ENCODE data around the gene FHL3.
"Not testable (repeated sequence)": the region's sequence is repeated elsewhere in the genome, so short reads cannot be mapped to it uniquely, and the experiment has no call there.

The FHL3 gene

DNA sequence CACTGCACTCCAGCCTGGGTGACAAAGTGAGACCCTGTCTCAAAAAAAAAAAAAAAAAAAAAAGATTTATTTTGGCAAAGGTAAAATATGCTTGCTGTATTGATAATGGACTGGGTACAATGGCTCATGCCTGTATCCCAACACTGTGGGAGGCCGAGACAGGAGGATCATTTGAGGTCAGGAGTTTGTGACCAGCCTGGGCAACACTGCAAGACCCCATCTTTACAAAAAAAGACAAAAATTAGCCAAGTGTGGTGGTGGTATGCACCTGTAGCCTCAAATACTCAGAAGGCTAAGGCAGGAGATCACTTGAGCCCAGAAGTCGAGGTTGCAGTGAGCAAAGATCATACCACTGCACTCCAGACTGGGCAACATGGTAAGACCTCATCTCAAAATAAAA, 21.8 kb downstream of the FHL3 start:
- no peak for DNase-seq

DNA sequence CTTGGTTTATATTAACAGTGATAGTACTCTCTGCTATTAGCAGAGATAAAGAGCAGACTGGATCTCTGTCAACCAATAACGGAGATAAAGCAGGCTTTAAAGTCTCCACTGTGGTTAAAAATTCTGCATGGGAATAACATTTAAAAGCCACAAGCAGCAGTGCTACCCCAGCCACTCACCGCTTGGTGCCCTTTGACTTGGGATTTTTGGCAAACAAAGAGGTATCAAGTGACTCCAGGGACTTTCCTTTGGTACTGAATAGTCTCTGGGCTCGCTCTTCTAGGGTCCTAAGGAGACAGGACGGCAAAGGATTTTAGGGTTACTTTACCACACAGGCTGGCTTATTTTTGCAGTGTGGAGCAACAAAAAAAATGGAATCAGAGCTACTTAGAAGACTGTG, 26.8 kb downstream of the FHL3 start:
- no peak for DNase-seq

- DNase-seq = not testable (repeated sequence)
Measured at GRCh38 chr1:37975083-37975482, 30.2 kb downstream of the FHL3 start.

GRCh38 chr1:37974567-37974966, 30.7 kb downstream of the FHL3 start:
- DNase-seq = no peak

DNA sequence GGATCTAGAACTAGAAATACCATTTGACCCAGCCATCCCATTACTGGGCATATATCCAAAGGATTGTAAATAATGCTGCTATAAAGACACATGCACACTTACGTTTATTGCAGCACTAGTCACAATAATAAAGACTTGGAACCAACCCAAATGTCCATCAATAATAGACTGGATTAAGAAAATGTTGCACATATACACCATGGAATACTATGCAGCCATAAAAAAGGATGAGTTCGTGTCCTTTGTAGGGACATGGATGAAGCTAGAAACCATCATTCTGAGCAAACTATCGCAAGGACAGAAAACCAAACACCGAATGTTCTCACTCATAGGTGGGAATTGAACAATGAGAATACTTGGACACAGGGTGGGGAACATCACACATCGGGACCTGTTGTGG, 31.6 kb downstream of the FHL3 start:
- DNase-seq = not testable (repeated sequence)

DNA sequence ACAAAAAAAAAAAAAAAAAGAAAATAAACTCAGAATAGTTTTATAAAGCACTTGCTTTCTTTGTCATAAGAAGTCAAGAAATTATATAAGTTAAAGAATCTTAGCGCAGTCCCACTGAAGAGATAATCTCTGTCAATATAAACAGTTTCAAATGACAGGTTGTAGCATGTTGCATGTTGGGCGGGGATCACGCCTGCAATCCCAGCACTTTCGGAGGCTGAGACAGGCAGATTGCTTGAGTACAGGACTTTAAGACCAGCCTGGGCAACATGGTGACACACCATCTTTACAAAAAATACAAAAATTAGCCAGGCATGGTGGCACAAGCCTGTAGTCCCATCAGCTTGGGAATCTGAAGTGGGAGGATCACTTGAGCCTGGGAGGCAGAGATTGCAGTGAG, 40.0 kb downstream of the FHL3 start:
- no peak for DNase-seq

- DNase-seq = not testable (repeated sequence)
Measured at GRCh38 chr1:37964106-37964505, 41.2 kb downstream of the FHL3 start.

- DNase-seq = no peak
Measured at GRCh38 chr1:37958690-37959089, 46.6 kb downstream of the FHL3 start.

DNA sequence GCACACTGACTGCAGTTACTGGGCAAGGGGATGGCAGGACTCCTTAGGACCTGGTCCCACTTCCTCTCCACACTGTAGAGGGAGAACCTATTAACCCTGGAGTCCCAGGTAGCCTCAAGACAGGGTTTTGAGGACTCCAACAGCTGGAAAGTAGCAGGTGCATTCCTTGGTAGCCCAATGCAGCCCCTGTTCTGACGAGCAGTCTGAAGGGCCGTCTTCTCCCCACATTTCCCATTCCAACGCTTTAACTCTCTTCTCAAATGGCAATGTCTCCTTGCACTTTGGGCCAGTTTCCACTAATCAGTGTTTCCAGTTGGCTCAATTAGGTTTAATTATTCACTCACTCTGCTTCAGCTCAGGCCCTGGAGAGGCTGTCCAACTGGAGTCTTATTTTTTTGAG, 49.6 kb downstream of the FHL3 start:
- no peak for DNase-seq

- DNase-seq = no peak
Measured at GRCh38 chr1:37954316-37954971, 50.9 kb downstream of the FHL3 start.

- DNase-seq = no peak
Measured at GRCh38 chr1:37952738-37953137, 52.6 kb downstream of the FHL3 start.

- no peak for DNase-seq
Measured at GRCh38 chr1:37951783-37952624, 53.3 kb downstream of the FHL3 start.

DNA sequence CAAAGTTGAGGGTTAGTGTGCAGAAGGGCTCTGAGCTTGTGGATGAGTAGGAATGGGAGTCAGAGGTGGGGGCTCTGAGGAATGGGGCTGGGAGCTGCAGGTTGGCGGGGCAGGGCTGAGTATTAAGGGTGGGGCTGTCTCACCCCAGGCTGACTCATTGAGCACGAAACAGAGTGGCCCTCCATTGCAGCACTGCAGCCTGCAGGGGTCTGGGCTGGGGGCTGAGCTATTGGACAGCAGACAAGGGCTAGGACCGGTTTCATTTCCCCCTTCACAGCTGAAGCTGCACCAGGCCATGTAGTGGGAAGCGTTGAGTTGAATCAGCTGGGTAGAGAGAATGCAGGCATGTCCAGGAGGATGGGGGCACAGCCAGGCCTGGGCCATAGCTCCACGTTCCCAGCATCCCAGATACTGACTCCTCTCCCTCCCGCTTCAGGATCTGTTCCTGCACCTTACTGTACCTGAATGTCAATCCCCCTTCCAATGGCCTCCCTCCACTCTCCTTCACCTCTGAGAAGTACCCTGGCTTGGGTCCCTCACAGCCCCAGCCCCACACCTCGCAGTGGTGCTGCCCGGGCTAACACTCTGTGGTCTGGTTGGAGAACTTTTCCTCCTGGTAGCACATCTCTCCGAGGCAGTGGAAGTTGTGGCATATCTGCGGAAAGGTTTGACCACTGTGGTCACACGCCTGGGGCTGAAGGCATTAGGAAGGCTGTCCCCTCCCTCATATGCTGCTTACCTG, 54.1 kb downstream of the FHL3 start:
- DNase-seq = no peak

GRCh38 chr1:37949524-37950152, 55.7 kb downstream of the FHL3 start:
- no peak for DNase-seq

- DNase-seq = no peak
Measured at GRCh38 chr1:37948841-37949240, 56.5 kb downstream of the FHL3 start.

DNA sequence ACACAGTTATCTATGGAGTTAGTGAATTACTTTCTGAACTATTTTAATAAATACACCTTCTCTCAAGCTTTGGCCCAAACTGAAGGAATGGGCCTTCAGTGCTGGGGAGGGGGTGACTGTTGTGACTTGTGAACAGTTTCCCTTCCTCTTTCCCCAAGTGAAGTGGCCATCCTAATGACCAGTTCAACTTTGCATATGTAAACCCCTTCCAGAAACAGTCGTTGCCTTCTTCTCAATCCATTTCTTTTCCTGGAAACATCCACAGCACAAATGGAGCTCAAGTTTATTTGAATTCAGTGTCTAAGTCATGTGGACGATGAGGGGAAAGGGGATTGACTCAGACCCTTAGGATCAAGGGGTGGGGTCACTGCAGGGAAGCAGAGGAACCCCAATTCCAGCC, 57.1 kb downstream of the FHL3 start:
- no peak for DNase-seq

DNA sequence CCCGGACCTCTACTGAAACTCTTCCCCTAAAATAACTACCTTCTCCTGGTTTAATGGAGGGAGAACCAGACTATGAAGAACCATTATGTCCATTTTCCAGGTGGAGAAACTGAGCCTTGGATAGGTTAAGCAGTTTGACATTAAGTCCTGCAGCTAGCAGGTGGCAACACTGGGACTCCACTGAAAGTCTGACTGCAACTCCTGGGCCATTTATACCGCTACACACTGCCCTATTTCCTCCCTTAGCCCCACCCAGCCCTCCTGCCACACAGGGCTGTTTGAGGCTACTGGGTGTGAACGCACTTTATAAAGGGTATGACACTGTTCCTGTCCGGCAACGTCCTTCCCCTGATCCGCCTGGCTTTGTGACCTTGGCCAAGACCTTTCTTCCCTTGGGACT, 58.0 kb downstream of the FHL3 start:
- DNase-seq = no peak

All from activated CD4-positive, alpha-beta T cell treated with anti-CD3 and anti-CD28 coated beads, Interleukin-2, amount 50 U/mL, for 16 hours (primary cell).